DMS153 (cell line): ENCODE data around the gene NRCAM.

Experiments
- DNase-seq: peaks from one replicate; lab custom pipeline; 2025; lab: John Stamatoyannopoulos, UW

The NRCAM gene

DNA sequence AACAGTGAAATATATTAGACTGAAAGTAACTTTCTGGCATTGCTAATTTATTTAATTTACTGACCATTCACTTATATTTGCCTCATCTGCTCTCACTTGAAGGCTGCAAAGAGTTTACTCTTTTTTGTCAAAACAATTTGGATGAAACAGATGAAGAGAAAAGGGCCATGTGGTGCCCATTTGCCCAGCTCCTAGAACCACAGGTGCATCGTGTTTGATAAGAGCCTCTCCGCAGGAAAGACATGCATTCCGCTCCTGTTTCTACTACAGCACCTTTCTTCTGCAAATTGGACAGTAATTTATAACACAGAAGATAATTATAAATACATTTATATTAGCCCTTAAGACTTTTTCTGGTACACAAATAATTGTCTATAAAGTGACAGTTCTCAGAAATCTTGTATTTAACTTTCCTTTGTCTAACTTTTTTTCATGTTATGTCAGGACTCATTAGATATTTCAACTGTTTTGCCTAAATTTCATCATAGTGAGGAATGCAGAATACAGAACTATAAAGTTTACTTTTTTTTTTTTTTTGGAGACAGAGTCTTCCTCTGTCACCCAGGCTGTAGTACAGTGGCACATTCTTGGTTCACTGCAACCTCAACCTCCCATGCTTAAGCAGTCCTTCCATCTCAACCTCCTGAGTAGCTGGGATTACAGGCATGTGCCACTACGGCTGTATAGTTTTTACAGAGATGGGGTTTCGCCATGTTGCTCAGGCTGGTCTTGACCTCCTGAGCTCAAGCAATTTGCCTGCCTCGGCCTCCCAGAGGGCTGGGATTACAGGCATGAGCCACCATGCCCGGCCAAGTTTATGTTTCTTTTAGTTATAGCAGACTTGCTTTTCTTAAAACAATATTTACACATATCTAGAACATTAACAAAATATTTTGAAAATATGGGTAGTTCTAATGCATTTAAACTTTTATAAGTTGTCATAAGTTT lies 326.9 kb downstream of the NRCAM start:
- no peak for DNase-seq

DNA sequence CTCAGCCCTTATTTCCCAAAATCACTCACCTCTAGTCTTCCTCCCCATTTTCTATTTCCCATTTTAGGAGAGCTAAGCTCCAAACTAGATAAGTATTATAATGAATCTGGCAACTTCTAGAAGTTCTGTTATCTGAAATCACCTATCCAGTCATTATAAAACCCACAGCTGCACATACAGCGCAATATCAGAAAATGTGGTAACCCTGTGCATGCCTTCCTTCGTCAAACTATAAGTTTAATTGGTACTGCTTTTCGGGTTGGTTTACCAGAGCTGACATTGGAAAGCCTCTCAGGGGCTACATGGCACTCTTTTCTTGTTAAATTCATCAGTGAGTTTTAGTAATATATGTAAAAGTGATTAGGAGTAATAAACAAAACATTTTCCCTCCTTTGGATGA lies 327.7 kb downstream of the NRCAM start:
- DNase-seq = no peak

GRCh38 chr7:108127461-108127860 lies 328.8 kb downstream of the NRCAM start:
- DNase-seq = no peak

DNA sequence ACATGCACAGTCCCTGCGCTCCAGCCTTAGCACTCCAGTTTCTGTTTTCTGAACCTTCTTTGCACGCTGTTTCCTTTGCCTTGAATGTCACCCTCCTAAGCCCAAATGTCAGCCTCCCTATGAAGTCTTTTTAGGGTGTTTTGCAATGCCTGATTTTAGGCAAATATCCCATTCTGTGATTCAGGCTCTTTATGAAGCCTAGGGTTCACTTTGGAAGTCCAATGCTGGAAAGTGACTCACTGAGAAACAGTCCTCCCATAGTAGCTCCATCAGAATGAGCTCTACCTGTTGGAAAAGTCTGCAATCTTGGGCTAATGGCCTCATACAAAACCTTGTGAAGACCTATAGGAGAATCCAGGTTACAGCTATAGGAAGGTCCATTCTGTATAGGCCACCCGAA lies 331.4 kb downstream of the NRCAM start:
- no peak for DNase-seq

GRCh38 chr7:108122181-108122580 lies 334.1 kb downstream of the NRCAM start:
- DNase-seq = no peak

DNA sequence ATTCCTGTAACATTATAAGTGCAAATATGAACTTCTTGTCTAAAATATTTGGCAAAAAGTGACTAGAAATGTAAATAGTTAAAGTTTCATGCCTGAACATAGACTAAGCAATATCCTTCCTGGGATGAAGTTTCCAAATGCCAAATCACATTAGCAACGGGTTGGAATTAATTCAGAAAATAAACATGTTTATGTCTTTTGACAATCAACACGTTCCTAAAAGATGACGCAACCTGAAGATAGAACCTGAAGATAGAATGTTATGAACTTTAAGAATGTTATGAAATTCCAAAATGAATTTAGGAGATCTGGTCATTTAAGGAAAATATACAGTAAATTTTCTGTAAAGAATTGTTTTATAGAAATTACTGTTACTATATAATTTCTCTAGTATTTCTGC lies 335.3 kb downstream of the NRCAM start:
- DNase-seq = no peak

- no peak for DNase-seq
Measured at GRCh38 chr7:108120196-108120595, 336.0 kb downstream of the NRCAM start.

DNA sequence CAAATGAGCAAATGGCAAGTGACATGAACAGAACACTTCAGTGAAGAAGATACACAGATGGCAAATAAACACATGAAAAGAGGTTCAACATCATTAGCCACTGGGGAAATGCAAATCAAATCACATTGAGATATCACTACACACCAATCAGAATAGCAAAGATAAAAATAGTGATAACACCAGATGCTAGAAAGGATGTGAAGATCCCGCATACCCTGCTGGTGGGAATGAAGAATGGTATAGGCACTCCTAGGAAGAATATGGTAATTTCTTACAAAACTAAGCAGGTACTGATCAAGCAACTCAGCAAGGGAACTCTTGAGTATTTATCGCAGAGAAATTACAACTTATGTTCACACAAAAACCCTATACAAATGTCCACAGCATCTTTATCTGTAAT lies 337.3 kb downstream of the NRCAM start:
- no peak for DNase-seq

DNA sequence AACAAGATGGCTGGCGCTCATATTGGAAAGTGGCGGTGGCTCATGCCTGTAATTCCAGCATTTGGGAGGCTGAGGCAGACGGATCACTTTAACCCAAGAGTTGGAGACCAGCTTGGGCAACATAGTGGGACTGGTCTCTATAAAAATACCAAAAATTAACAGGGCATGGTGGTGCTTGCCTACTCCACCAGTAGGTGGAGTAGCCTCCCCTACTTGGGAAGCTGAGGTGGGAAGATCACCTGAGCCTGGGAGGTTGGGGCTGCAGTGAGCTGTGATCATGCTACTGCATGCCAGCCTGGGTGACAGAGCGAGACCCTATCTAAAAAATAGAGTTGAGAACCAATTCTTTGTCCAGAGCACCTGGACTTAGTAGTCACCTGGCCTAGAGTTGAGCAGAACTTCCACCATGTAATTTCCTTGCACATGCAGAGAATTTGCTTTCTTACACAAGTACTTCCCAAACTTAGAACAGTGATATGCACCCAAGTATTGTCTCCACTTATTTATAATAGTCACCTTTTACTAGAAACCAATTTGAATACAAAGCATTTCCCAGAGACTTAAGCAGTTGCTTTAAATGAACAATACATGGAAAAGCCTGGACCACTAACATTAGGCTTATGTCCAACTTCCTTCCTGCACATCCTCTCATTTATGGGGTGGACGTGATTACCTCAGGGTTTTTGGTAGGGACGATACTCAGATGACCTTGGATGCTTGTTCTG lies 342.0 kb downstream of the NRCAM start:
- DNase-seq = no peak

- DNase-seq = no peak
Measured at GRCh38 chr7:108112683-108113082, 343.6 kb downstream of the NRCAM start.

DNA sequence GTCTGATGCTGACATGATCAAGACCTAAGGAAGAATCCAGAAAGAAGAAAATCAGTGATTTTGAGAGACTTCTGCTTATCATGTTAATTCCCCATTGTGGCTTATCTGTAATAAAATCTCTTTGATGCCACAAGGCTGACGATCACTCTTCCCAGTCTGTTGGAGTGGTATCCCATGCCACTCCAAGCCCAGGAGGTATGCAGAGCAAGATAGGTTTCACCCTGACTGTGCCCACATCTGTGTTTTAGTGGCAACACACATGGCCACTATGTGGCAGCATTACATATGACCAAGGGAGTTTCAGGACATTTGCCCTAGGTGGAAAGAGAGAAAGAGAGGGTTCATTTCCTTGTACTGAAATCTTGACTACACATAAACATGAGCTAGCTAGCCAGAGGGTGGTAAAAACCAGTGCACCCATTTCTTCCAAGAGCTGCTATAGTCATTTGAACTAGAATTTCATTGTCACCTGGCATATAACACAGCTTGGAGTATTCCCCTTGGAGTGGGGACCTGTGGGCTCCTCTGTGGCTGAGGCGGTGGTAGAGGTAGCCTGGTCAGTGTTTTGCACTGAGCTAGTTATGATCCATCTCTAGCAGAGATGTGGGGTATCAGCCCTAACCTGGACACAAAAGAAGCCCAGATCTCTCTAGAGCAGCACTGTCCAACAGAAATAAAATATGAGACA lies 346.9 kb downstream of the NRCAM start:
- peak; percentile 58 for DNase-seq

GRCh38 chr7:108108131-108108530 lies 348.1 kb downstream of the NRCAM start:
- DNase-seq = no peak

GRCh38 chr7:108104324-108104723 lies 351.9 kb downstream of the NRCAM start:
- no peak for DNase-seq

- no peak for DNase-seq
Measured at GRCh38 chr7:108103558-108104298, 352.5 kb downstream of the NRCAM start.

- DNase-seq = no peak
Measured at GRCh38 chr7:108102671-108103312, 353.4 kb downstream of the NRCAM start.

- DNase-seq = no peak
Measured at GRCh38 chr7:108101759-108102158, 354.5 kb downstream of the NRCAM start.

GRCh38 chr7:108099713-108100112 lies 356.5 kb downstream of the NRCAM start:
- DNase-seq = no peak

- no peak for DNase-seq
Measured at GRCh38 chr7:108097703-108098102, 358.5 kb downstream of the NRCAM start.
